HCT116 (cell line): Measurements from ENCODE around the gene LSM6.

Experiments used
- CTCF ChIP-seq, 3 experiments: fragments of 200-600 bp in 1 of 3; sonication (generic) in 1 of 3; IDR thresholded peaks in 2 of 3; conservative IDR thresholded peaks in 1 of 3; 2 replicates each; pipeline ENCODE4 v1.5.1; 2012 to 2017; ENCODE audit warnings: low read depth in 2 of 3, low read length in 2 of 3, antibody characterized with exemption in 1 of 3, borderline replicate concordance in 1 of 3, control low read depth in 1 of 3, mild to moderate bottlenecking in 1 of 3, mixed read lengths in 1 of 3, mixed run types in 1 of 3, moderate library complexity in 1 of 3; ENCODE audit not compliant: insufficient read depth in 1 of 3
- ELF1 ChIP-seq: IDR thresholded peaks from 2 replicates; pipeline ENCODE4 v1.6.1; 2012; ENCODE audit warnings: low read depth, borderline replicate concordance
- EZH2phosphoT487 ChIP-seq: fragments of 200-600 bp; IDR thresholded peaks from 2 replicates; pipeline ENCODE4 v1.6.1; 2018; ENCODE audit warnings: antibody characterized with exemption, borderline replicate concordance
- JUND ChIP-seq: IDR thresholded peaks from 2 replicates; pipeline ENCODE4 v1.6.1; 2012
- MAX ChIP-seq: IDR thresholded peaks from 2 replicates; pipeline ENCODE4 v1.6.1; 2012
- POLR2A ChIP-seq: IDR thresholded peaks from 2 replicates; pipeline ENCODE4 v1.7.0; 2011; ENCODE audit warnings: borderline replicate concordance; ENCODE audit not compliant: insufficient read depth, insufficient read length; ENCODE audit errors: extremely low read depth
- POLR2AphosphoS5 ChIP-seq: IDR thresholded peaks from 2 replicates; pipeline ENCODE4 v1.6.1; 2011; ENCODE audit warnings: mild to moderate bottlenecking, low read depth, low read length, moderate library complexity
- RAD21 ChIP-seq: IDR thresholded peaks from 2 replicates; pipeline ENCODE4 v1.6.1; 2012; ENCODE audit warnings: low read depth, mild to moderate bottlenecking
- SIN3A ChIP-seq: IDR thresholded peaks from 2 replicates; pipeline ENCODE4 v1.6.1; 2012; ENCODE audit warnings: low read depth
- SP1 ChIP-seq: IDR thresholded peaks from 2 replicates; pipeline ENCODE4 v1.6.1; 2012; ENCODE audit warnings: low read depth
- TCF7L2 ChIP-seq: IDR thresholded peaks from 2 replicates; pipeline ENCODE4 v1.7.0; 2011; ENCODE audit warnings: borderline replicate concordance, inconsistent platforms; ENCODE audit not compliant: insufficient read depth, insufficient read length; ENCODE audit errors: extremely low read depth
- ZNF274 ChIP-seq: fragments of 200-500 bp; sonication (Bioruptor generic); IDR thresholded peaks from 2 replicates; pipeline ENCODE4 v1.6.1; 2014; ENCODE audit warnings: mild to moderate bottlenecking, low read depth, low read length, inconsistent platforms

GRCh38 chr4:146186041-146186440, 10.5 kb downstream of the LSM6 start:
- TF ChIP-seq POLR2A (no peak), POLR2AphosphoS5 (no peak), CTCF (IDR thresholded peaks at IDR 0.05 in 2 of 3, conservative IDR thresholded peaks at IDR 0.05 in 1 of 3; ENCODE audit: borderline replicate concordance in 1 of 3, insufficient read depth in 1 of 3, low read depth in 2 of 3, low read length in 2 of 3) (no peak), EZH2phosphoT487 (no peak), JUND (no peak), SP1 (no peak), ELF1 (no peak), TCF7L2 (no peak), ZNF274 (no peak), SIN3A (no peak), MAX (no peak), RAD21 (no peak)
